K562 (cell line): ENCODE results near the gene ZNF74. TPM values are rescaled to one million over a fixed set of nuclear protein-coding genes. Genes with fewer than 3 reads are reported as not detected.

Experiments
- CHD4 ChIP-seq: fragments of 200-600 bp; sonication (generic); IDR thresholded peaks from 3 replicates; pipeline ENCODE4 v1.6.1; 2012; ENCODE audit warnings: low read depth, mild to moderate bottlenecking, mixed read lengths, low read length, inconsistent platforms; ENCODE audit not compliant: insufficient read depth, insufficient replicate concordance, poor library complexity, severe bottlenecking
- E2F3 ChIP-seq: fragments of 250-450 bp; sonication (Bioruptor Pico); IDR thresholded peaks from 2 replicates; pipeline ENCODE4 v1.4.0; 2020; ENCODE audit warnings: mild to moderate bottlenecking
- E2F4 ChIP-seq: sonication (generic); formaldehyde crosslinking; IDR thresholded peaks from 2 replicates; pipeline ENCODE4 v1.8.0; 2022; ENCODE audit warnings: mild to moderate bottlenecking, low read depth, missing genetic modification reagents
- ESRRA ChIP-seq: fragments of 450-650 bp; IDR thresholded peaks from 2 replicates; pipeline ENCODE4 v1.6.1; 2014; ENCODE audit warnings: low read depth, mild to moderate bottlenecking, moderate library complexity, borderline replicate concordance
- GTF2E2 ChIP-seq: fragments of 200-800 bp; sonication (Bioruptor generic); IDR thresholded peaks from 2 replicates; pipeline ENCODE4 v1.6.1; 2016; ENCODE audit warnings: missing genetic modification characterization, missing compliant biosample characterization
- HBP1 ChIP-seq: fragments of 450-650 bp; formaldehyde crosslinking; IDR thresholded peaks from 2 replicates; pipeline ENCODE4 v1.4.0; 2022; ENCODE audit warnings: missing genetic modification characterization
- JUN ChIP-seq, 2 experiments: sonication (generic) in 1 of 2; formaldehyde crosslinking in 1 of 2; IDR thresholded peaks; 2 replicates each; pipeline versions ENCODE4 v1.6.1 to v1.8.0; 2012 to 2022; ENCODE audit warnings: borderline replicate concordance in 2 of 2, mild to moderate bottlenecking in 2 of 2, improper control_type of control experiment in 1 of 2, low read depth in 1 of 2, low read length in 1 of 2, missing genetic modification reagents in 1 of 2
- KLF13 ChIP-seq: fragments of 450-650 bp; IDR thresholded peaks from 2 replicates; pipeline ENCODE4 v1.6.1; 2016; ENCODE audit warnings: missing genetic modification characterization, low read depth, mild to moderate bottlenecking, missing compliant biosample characterization, moderate library complexity, borderline replicate concordance
- MIER1 ChIP-seq: fragments of 450-650 bp; IDR thresholded peaks from 2 replicates; pipeline ENCODE4 v1.6.1; 2016; ENCODE audit warnings: antibody characterized with exemption, mild to moderate bottlenecking, low read depth
- PHF8 ChIP-seq: fragments of 200-600 bp; sonication (generic); IDR thresholded peaks from 2 replicates; pipeline ENCODE4 v1.6.1; 2012; ENCODE audit warnings: mixed run types, mild to moderate bottlenecking, inconsistent platforms, low read length, moderate library complexity, borderline replicate concordance
- PRDM10 ChIP-seq: fragments of 450-650 bp; IDR thresholded peaks from 2 replicates; pipeline ENCODE4 v1.6.1; 2018; ENCODE audit not compliant: partially characterized antibody
- SIN3A ChIP-seq, 2 experiments: fragments of 150-350 bp in 1 of 2; IDR thresholded peaks; 2 replicates each; pipeline ENCODE4 v1.6.1; 2011 to 2016; ENCODE audit warnings: borderline replicate concordance in 2 of 2, low read depth in 2 of 2, low read length in 2 of 2, mild to moderate bottlenecking in 2 of 2, moderate library complexity in 2 of 2; ENCODE audit not compliant: control insufficient read depth in 1 of 2
- TBP ChIP-seq: optimal IDR thresholded peaks from 2 replicates; pipeline ENCODE3; 2011; ENCODE audit warnings: low read depth, low read length, improper control_type of control experiment
- USF1 ChIP-seq: sonication (generic); formaldehyde crosslinking; IDR thresholded peaks from 2 replicates; pipeline ENCODE4 v1.9.0; 2022; ENCODE audit warnings: mild to moderate bottlenecking, missing genetic modification reagents
- ZBTB2 ChIP-seq: fragments of 450-650 bp; IDR thresholded peaks from 2 replicates; pipeline ENCODE4 v1.6.1; 2016; ENCODE audit warnings: antibody characterized with exemption
- ZNF778 ChIP-seq: fragments of 450-650 bp; formaldehyde crosslinking; IDR thresholded peaks from 2 replicates; pipeline ENCODE4 v1.4.0; 2020; ENCODE audit warnings: mild to moderate bottlenecking, moderate library complexity
- polyA plus RNA-seq, 8 experiments: library from polyadenylated mRNA; depleted of rRNA in 4 of 8; stranded (reverse) in 5 of 8; unstranded in 3 of 8; fragments of >200 nt; fragmentation: Nextera tagmentation in 2 of 8; fragmentation: Illumina TruSeq in 1 of 8; extraction: Ambion mirVana in 2 of 8; extraction: Trizol in 1 of 8; gene quantifications; 2 replicates each; pipeline versions ENCODE4 v1.2.1 to v1.2.3, GENCODE V29; 2011 to 2014; ENCODE audit warnings: inconsistent platforms in 1 of 8, missing spikeins in 1 of 8
- total RNA-seq, 7 experiments: library from RNA; depleted of rRNA in 6 of 7; stranded (reverse); fragments of >200 nt in 6 of 7; fragmentation: Illumina TruSeq in 2 of 7; extraction: Trizol in 2 of 7; gene quantifications; 2 replicates each; pipeline versions ENCODE4 v1.2.1 to v1.2.3, GENCODE V29; 2011 to 2021; ENCODE audit warnings: low replicate concordance in 1 of 7

Gene ZNF74
- total and polyA plus RNA-seq, 9 of the 15 experiments (the other 6 are each of a cell fraction or from before 2014, with no cell fraction given), result 2.4 to 53.5 (median 31.5) TPM

GRCh38 chr22:20429254-20430100 is 35.5 kb downstream of the ZNF74 start (continued):
- TF ChIP-seq PRDM10 (peak; percentile 51), ESRRA (peak; percentile 49; the same call in 1 of the 2 replicates), TBP (peak; percentile 11), SIN3A (IDR thresholded peaks at IDR 0.05; ENCODE audit: borderline replicate concordance in 2 of 2, control insufficient read depth in 1 of 2, low read depth in 2 of 2, low read length in 2 of 2) (peak in 1 of 2 experiments; percentile 53; a peak in 3 of 4 replicates), HBP1 (peak; percentile 4; the same call in 1 of the 2 replicates), JUN (IDR thresholded peaks at IDR 0.05; ENCODE audit: borderline replicate concordance, low read depth, low read length) (no peak), JUN (CRISPR knock-in tag; IDR thresholded peaks at IDR 0.05; ENCODE audit: borderline replicate concordance) (no peak), E2F3 (peak; percentile 88), E2F4 (no peak), GTF2E2 (tag) (no peak), USF1 (CRISPR knock-in tag) (peak; percentile 64; the same call in 1 of the 2 replicates), ZNF778 (CRISPR knock-in tag) (no peak), CHD4 (peak; percentile 78), MIER1 (peak; percentile 59), PHF8 (peak; percentile 44; the same call in 1 of the 2 replicates), KLF13 (peak; percentile 79; the same call in 1 of the 2 replicates), ZBTB2 (peak; percentile 71; the same call in 1 of the 2 replicates)
